ENCODE data around the gene REG3G.

- TF ChIP-seq POLR2A (IDR thresholded peaks at IDR 0.05) (no peak), CTCF (IDR thresholded peaks at IDR 0.05) (no peak), EP300 (IDR thresholded peaks at IDR 0.05) (no peak), POLR2AphosphoS5 (IDR thresholded peaks at IDR 0.05) (no peak)
Measured at GRCh38 chr2:78992807-78993517, 32.5 kb upstream of the REG3G start.
